ENCODE measurements around the gene GHRHR. TPM values are rescaled to one million over a fixed set of nuclear protein-coding genes. Genes with fewer than 3 reads are reported as not detected.

GHRHR gene
- total RNA-seq, 1 donor, result not detected

- TF ChIP-seq CTCF (IDR thresholded peaks at IDR 0.05; ENCODE audit: insufficient read depth, low read depth, low read length), result no peak
- H3K4me3 ChIP-seq (ENCODE audit: low read depth, low read length), result no peak overlapping the region
- DNase-seq (ENCODE audit: low read depth), result no peak
Observed at GRCh38 chr7:30931929-30932540, 31.7 kb upstream of the GHRHR start.

DNA sequence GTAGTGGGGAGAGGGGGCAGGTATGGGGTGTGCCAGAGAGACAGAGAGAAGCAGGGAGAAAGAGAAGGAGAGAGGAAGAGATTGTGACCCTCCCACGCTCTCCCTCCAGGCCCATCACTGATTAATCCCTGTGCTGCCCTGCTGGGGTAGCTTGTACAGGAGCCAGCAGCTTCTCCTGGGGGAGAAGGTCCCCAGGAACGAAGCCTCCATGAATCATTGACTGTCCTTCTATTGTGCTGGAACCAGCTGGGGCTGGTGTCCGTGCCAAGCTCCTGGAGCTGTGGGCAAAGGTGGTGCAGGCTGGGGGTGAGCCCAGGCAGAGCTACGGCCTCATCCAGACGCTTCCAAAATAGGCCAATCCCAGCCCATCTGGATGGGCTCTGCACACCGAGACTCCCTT is 31.2 kb upstream of the GHRHR start:
- no peak for DNase-seq (ENCODE audit: low read depth)
- no peak overlapping the region for H3K4me3 ChIP-seq (ENCODE audit: low read depth, low read length)
- TF ChIP-seq CTCF (IDR thresholded peaks at IDR 0.05; ENCODE audit: insufficient read depth, low read depth, low read length), result no peak

GRCh38 chr7:30933124-30933974 is 30.4 kb upstream of the GHRHR start:
- no peak overlapping the region for H3K4me3 ChIP-seq (ENCODE audit: low read depth, low read length)
- TF ChIP-seq CTCF (IDR thresholded peaks at IDR 0.05; ENCODE audit: insufficient read depth, low read depth, low read length), result no peak
- DNase-seq (ENCODE audit: low read depth), result no peak

- no peak for TF ChIP-seq CTCF (IDR thresholded peaks at IDR 0.05; ENCODE audit: insufficient read depth, low read depth, low read length)
- no peak for DNase-seq (ENCODE audit: low read depth)
- H3K4me3 ChIP-seq (ENCODE audit: low read depth, low read length), result no peak overlapping the region
Observed at GRCh38 chr7:30934225-30934624, 29.5 kb upstream of the GHRHR start.

- no peak for TF ChIP-seq CTCF (IDR thresholded peaks at IDR 0.05; ENCODE audit: insufficient read depth, low read depth, low read length)
- H3K4me3 ChIP-seq (ENCODE audit: low read depth, low read length), result no peak overlapping the region
- no peak for DNase-seq (ENCODE audit: low read depth)
Observed at GRCh38 chr7:30934732-30935568, 28.8 kb upstream of the GHRHR start.

DNA sequence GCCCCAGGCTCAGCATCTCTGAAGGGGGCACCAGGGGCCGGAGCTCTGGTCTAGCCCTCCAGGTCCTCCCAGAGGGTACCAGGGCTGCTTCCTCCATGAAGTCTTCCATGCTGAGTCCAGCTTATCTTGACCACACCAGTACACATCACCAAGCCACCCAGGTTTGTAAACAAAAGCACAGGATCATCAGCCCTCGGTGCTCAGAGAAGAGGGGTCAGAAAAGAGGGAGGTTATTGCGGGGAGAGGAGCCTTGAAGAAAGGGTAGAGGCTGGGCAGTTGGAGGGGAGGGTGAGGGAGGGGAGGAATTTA is 28.2 kb upstream of the GHRHR start:
- H3K4me3 ChIP-seq (ENCODE audit: low read depth, low read length), result no peak overlapping the region
- no peak for DNase-seq (ENCODE audit: low read depth)
- no peak for TF ChIP-seq CTCF (IDR thresholded peaks at IDR 0.05; ENCODE audit: insufficient read depth, low read depth, low read length)

All from fibroblast of villous mesenchyme (primary cell).